Uterus (tissue), 4 donors: ENCODE measurements around the gene RER1. TPM values are rescaled to one million over a fixed set of nuclear protein-coding genes. Genes with fewer than 3 reads are reported as not detected.

Experiments
- DNase-seq, 2 donors: peaks; one replicate each; pipeline ENCODE4 v3.0.0-alpha.2; 2019 to 2020
- H3K27ac ChIP-seq, 2 donors: fragments of 200-600 bp; sonication (generic); 1 replicate in 1 of 2; 2 replicates in 1 of 2; pipeline ENCODE4 v1.5.1; 2016 to 2018
- H3K27me3 ChIP-seq, 2 donors: fragments of 200-600 bp; sonication (generic); one replicate each; pipeline ENCODE4 v1.5.1; 2018 to 2019; ENCODE audit warnings: control low read depth in 1 of 2
- H3K36me3 ChIP-seq, 2 donors: fragments of 200-600 bp; sonication (generic); one replicate each; pipeline ENCODE4 v1.5.1; 2019; ENCODE audit warnings: control low read depth in 1 of 2
- H3K4me1 ChIP-seq, 2 donors: fragments of 200-600 bp; sonication (generic); one replicate each; pipeline ENCODE4 v1.5.1; 2018 to 2019; ENCODE audit warnings: control low read depth in 1 of 2
- H3K4me3 ChIP-seq, 2 donors: fragments of 200-600 bp; sonication (generic); 1 replicate in 1 of 2; 2 replicates in 1 of 2; pipeline ENCODE4 v1.5.1; 2018 to 2019; ENCODE audit warnings: mild to moderate bottlenecking in 1 of 2
- H3K9me3 ChIP-seq, 2 donors: fragments of 200-600 bp; sonication (generic); one replicate each; pipeline ENCODE4 v1.5.1; 2019; ENCODE audit warnings: control low read depth in 1 of 2
- POLR2A ChIP-seq, 2 donors: fragments of 450-650 bp; IDR thresholded peaks; one replicate each; pipeline ENCODE4 v1.6.1; 2016; ENCODE audit warnings: antibody characterized with exemption in 2 of 2, mild to moderate bottlenecking in 1 of 2, moderate library complexity in 1 of 2
- intact Hi-C: fragments of 100-400 bp; cut with DNase I; formaldehyde crosslinking; loops from one replicate; pipeline ENCODE4 v1.15.1; 2023; ENCODE audit warnings: low total_unique reads
- total RNA-seq, 4 donors: library from RNA; depleted of rRNA in 3 of 4; stranded (reverse); fragments of >200 nt in 3 of 4; gene quantifications; one replicate each; pipeline versions ENCODE4 v1.1.0 to v1.2.4, GENCODE V29; 2014 to 2023
- TF ChIP-seq, protein P1 (sequence below), 4 experiments: fragments of 200-600 bp in 2 of 4; fragments of 450-650 bp in 2 of 4; sonication (generic) in 2 of 4; IDR thresholded peaks; one replicate each; pipeline ENCODE4 v1.5.1; 2016 to 2019; ENCODE audit warnings: antibody characterized with exemption in 4 of 4, mild to moderate bottlenecking in 2 of 4, moderate library complexity in 1 of 4
- donor health status: DM: yes; HTN: yes; CAD: no.

RER1 gene
- total RNA-seq, 4 donors from 2014 or later, result 34.1 to 105 (median 57.3) TPM

DNA sequence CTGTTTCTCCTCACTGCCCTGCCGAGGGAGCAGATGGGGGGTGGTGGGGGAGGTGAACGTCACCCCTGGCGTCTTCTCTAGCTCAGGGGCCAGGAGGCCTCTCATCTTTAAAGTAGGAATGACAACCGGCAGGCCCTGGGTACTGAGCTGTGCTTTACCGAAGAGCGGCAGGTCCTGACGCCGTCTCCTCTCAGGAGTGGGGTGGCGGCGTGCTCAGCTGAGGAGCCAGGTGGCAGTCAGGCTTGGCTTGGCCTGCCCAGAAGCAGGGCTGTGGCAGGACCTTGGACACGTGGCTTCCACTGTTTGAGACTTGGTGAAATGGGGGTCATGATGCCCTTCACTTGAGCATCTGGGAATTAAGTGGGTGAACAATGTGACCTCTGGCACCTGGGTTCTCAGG lies 3.1 kb downstream of the RER1 start:
- Histone ChIP-seq H3K27ac (no peak overlapping the region), H3K27me3 (no peaks in the 10 kb centered on the region), H3K9me3 (no peaks in the 10 kb centered on the region), H3K4me3 (no peak overlapping the region), H3K36me3 (no peaks in the 10 kb centered on the region), H3K4me1 (peaks cover 0 to 7% of the 10 kb centered on the region in 2 donors)
- intact Hi-C loops, result no loop called here
- no peak for DNase-seq
- TF ChIP-seq, protein P1, sequence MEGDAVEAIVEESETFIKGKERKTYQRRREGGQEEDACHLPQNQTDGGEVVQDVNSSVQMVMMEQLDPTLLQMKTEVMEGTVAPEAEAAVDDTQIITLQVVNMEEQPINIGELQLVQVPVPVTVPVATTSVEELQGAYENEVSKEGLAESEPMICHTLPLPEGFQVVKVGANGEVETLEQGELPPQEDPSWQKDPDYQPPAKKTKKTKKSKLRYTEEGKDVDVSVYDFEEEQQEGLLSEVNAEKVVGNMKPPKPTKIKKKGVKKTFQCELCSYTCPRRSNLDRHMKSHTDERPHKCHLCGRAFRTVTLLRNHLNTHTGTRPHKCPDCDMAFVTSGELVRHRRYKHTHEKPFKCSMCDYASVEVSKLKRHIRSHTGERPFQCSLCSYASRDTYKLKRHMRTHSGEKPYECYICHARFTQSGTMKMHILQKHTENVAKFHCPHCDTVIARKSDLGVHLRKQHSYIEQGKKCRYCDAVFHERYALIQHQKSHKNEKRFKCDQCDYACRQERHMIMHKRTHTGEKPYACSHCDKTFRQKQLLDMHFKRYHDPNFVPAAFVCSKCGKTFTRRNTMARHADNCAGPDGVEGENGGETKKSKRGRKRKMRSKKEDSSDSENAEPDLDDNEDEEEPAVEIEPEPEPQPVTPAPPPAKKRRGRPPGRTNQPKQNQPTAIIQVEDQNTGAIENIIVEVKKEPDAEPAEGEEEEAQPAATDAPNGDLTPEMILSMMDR (IDR thresholded peaks at IDR 0.05), result no peak
- no peak for TF ChIP-seq POLR2A (IDR thresholded peaks at IDR 0.05)

DNA sequence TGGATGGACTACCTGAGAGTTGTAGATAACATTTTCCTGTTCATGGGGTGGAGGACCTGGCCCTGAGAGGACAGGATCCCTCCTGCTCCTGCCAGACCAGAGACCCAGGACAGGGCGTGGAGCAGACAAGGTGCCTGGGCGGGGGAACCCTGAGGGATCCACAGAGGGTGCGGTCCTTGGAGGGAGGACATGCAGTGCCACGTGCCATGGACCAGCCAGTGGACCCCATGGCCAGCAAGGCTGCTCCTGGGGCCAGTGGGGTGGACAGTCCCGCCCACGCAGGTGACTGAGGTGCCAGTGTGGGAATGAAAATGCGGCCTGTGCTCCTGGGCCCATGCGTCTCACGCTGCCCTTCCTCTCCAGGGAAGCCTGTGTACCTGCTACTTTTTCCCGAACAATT lies 3.6 kb downstream of the RER1 start:
- Histone ChIP-seq H3K4me1 (peaks cover 0 to 7% of the 10 kb centered on the region in 2 donors), H3K27ac (no peak overlapping the region), H3K36me3 (no peaks in the 10 kb centered on the region), H3K9me3 (no peaks in the 10 kb centered on the region), H3K27me3 (no peaks in the 10 kb centered on the region), H3K4me3 (no peak overlapping the region)
- intact Hi-C loops, result no loop called here
- no peak for TF ChIP-seq POLR2A (IDR thresholded peaks at IDR 0.05)
- TF ChIP-seq, protein P1 (IDR thresholded peaks at IDR 0.05), result no peak
- DNase-seq, result no peak

DNA sequence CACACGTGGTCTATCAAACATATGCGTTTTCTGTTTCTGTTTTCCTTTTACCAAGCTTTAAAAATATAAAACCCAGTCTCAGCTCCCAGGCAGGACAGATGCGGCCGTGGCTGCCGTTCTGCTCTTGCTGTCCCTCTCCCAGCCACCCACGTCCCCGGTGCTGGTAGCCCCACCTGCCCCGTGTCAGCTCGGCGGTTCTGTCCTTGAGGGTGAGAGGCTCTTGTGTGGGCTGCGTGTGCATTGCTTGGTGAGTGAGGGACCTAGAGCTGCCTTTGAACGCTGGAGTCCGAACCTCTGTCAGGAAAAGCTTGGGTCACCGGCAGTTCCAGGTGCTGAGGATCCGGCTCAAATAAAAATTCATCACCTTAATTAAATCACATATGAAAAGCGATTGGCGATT lies 4.4 kb downstream of the RER1 start:
- no peak overlapping the region for H3K27ac ChIP-seq
- intact Hi-C loops, result no loop called here
- no peak overlapping the region for H3K4me3 ChIP-seq
- H3K9me3 ChIP-seq, result no peaks in the 10 kb centered on the region
- no peak for TF ChIP-seq POLR2A (IDR thresholded peaks at IDR 0.05)
- TF ChIP-seq, protein P1 (IDR thresholded peaks at IDR 0.05), result no peak
- DNase-seq, result no peak
- H3K27me3 ChIP-seq, result no peaks in the 10 kb centered on the region
- no peaks in the 10 kb centered on the region for H3K36me3 ChIP-seq
- peaks cover 0 to 7% of the 10 kb centered on the region in 2 donors for H3K4me1 ChIP-seq

DNA sequence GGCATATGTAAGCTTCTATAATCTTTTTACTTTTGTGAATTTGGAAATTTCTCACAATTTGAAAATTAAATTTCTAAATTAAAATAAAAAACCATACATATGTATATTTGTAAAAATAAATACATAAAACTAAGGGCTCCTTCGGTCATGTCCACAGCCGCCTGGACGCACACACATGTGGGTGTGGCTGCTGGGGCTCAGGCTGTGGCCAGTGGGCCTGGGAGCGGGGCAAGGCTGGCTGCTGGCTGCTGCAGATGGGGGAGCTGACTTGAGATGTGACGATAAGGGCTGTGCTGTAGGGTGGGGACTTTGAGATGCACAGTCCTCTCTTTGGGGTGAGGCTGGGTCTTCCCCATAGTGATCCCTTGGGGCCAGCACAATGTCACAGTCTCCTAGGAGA lies 4.8 kb downstream of the RER1 start:
- intact Hi-C loops, result no loop called here
- no peak for DNase-seq
- Histone ChIP-seq H3K27ac (no peak overlapping the region), H3K4me3 (no peak overlapping the region), H3K36me3 (no peaks in the 10 kb centered on the region), H3K4me1 (peaks cover 0 to 7% of the 10 kb centered on the region in 2 donors), H3K27me3 (no peaks in the 10 kb centered on the region), H3K9me3 (no peaks in the 10 kb centered on the region)
- TF ChIP-seq POLR2A (IDR thresholded peaks at IDR 0.05), result no peak
- TF ChIP-seq, protein P1 (IDR thresholded peaks at IDR 0.05), result no peak

DNA sequence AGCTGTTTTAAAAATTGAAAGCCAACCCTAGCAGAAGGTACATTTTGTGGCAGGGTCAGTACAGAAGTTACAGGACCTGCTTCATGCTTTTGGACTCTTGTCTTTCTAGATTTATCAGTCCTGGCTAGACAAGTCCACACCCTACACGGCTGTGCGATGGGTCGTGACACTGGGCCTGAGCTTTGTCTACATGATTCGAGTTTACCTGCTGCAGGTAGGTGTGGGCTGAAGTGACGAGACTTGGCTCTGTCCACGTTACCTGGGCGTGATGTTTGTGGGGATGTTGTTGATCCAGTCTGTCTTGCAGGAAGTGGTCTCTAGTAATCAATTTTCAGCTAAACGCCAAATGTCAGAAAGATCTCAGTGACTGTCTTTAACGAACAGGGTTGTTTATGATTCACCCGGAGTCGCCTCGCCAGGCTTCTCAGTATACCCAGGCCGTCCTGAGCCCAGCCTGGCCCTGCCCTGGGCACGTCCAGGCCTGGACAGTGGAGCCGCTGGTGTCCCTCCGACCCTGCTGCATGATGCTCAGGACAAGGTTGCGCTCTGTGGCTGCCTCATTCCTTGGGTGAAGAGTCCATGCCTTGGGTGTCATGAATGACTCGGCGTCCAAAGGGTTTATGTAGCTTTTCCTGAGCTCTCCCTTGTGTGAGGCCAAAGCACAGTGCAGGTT lies 5.5 kb downstream of the RER1 start:
- TF ChIP-seq POLR2A (IDR thresholded peaks at IDR 0.05), result no peak
- H3K27ac ChIP-seq, result no peak overlapping the region
- H3K36me3 ChIP-seq, result no peaks in the 10 kb centered on the region
- DNase-seq, result no peak
- intact Hi-C loops, result no loop called here
- H3K4me3 ChIP-seq, result no peak overlapping the region
- no peaks in the 10 kb centered on the region for H3K9me3 ChIP-seq
- H3K27me3 ChIP-seq, result no peaks in the 10 kb centered on the region
- peaks cover 0 to 7% of the 10 kb centered on the region in 2 donors for H3K4me1 ChIP-seq
